ENCODE results near the gene C1orf198.

C1orf198 gene

DNA sequence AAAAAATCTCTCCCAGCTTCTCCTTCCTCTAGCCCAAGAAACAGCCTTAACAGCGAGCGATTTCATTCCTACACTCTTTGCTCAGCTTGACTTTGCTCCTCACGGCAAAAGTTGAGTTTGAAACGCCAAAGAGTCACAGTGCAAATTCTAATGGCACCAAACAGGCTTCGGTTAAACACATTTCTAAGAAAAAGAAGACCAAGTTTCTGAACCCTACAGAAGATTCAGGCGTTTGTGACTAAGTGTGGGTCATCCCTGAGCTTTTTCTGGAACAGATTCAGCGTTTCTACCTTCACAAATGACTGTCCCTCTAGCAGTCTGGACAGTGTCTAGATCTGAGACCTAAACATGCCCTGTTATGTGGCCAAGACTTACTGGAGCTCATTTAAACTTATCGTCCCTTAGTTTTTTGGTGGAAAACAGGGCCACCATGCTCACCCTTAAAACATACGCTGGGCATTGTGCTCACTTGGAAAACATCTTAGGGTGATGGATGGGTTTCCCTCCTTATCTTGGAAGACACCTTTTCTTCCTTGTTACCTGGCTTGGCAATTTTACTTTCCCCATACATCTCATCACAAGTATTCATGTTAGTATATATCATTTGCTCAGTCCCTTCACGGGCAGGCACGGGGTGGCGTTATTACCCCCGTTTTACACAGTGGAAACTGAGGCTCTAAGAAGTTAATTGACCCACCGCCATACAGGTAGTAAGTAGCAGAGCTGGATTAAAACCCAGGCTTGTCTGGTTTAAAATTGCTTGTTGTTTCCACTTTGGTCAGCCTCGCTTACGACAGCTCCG is 1.0 kb downstream of the C1orf198 start:
- Histone ChIP-seq H4K20me1 (ENCODE audit: insufficient read depth, low read length, poor library complexity, severe bottlenecking) (peaks cover 19% of the 10 kb centered on the region), H3K9ac (ENCODE audit: low read depth, low read length, poor library complexity, severe bottlenecking) (peak overlapping the region; percentile 86), H3K27me3 (ENCODE audit: insufficient read depth, low read length, poor library complexity, severe bottlenecking) (no peaks in the 10 kb centered on the region), H3K4me3 (ENCODE audit: low read length, poor library complexity, severe bottlenecking) (peak overlapping the region; percentile 94), H3K4me2 (ENCODE audit: low read depth, low read length, poor library complexity, severe bottlenecking) (peak overlapping the region; percentile 96), H3K36me3 (ENCODE audit: insufficient read depth, low read length) (no peaks in the 10 kb centered on the region), H3K79me2 (ENCODE audit: insufficient read depth, low read length) (peaks cover 28% of the 10 kb centered on the region), H2AFZ (ENCODE audit: low read length) (peak overlapping the region; percentile 99), H3K9me2 (replicated peaks; ENCODE audit: low read depth, low read length) (no peaks in the 10 kb centered on the region), H3K9me3 (ENCODE audit: insufficient read depth, low read depth, low read length) (no peaks in the 10 kb centered on the region), H3F3A (ENCODE audit: low read depth) (no peaks in the 10 kb centered on the region), H3K4me1 (ENCODE audit: insufficient read depth, low read length, poor library complexity, severe bottlenecking) (peaks cover 56% of the 10 kb centered on the region)
- no peak for TF ChIP-seq EZH2phosphoT487 (IDR thresholded peaks at IDR 0.05; ENCODE audit: borderline replicate concordance)
- TF ChIP-seq, protein P1, sequence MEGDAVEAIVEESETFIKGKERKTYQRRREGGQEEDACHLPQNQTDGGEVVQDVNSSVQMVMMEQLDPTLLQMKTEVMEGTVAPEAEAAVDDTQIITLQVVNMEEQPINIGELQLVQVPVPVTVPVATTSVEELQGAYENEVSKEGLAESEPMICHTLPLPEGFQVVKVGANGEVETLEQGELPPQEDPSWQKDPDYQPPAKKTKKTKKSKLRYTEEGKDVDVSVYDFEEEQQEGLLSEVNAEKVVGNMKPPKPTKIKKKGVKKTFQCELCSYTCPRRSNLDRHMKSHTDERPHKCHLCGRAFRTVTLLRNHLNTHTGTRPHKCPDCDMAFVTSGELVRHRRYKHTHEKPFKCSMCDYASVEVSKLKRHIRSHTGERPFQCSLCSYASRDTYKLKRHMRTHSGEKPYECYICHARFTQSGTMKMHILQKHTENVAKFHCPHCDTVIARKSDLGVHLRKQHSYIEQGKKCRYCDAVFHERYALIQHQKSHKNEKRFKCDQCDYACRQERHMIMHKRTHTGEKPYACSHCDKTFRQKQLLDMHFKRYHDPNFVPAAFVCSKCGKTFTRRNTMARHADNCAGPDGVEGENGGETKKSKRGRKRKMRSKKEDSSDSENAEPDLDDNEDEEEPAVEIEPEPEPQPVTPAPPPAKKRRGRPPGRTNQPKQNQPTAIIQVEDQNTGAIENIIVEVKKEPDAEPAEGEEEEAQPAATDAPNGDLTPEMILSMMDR (conservative IDR thresholded peaks at IDR 0.05; ENCODE audit: low read length) = peak; percentile 33

DNA sequence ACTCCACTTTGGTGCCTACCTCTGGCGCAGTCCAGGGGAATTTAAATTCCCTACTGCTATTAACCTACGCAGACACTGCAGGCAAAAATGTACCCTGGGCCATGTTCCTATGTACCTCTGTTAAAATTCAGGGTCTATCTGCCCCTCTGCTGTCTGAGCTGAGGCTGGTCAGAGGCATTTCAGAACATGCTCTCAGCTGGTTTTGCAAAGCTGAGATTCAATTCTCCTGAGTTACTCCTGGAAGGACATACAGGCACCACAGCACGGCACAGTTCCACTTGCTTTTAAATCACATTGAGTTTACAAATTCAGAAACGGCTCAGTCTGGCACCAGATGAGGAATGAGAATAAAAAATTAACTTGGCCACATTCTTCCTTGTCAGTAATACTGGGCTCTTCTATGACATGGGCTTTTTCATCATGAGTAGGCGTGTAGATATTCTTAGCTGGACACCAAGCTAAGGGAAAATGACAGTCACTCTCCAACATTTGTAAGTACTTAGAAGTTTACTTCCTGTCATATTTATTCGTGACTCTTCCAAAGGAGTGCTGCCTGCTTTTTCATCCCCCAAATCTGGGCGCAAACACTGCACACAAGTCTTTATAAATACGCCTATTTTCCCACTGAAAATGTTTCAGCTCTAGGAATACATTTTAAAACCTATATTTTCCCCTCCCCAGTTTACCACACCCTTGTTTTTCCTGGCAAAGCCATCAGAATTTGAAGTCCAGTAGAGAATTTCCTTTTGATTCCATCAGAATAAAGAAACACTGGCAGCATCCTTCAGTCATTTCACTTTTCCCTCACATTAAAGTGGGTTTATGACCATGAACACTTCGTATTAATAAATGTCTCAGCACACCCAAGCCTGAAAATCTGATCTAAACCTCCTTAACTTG is 1.9 kb downstream of the C1orf198 start:
- H3K9me3 ChIP-seq (ENCODE audit: insufficient read depth, low read depth, low read length) = no peaks in the 10 kb centered on the region
- no peak overlapping the region for H2AFZ ChIP-seq (ENCODE audit: low read length)
- H3F3A ChIP-seq (ENCODE audit: low read depth) = no peaks in the 10 kb centered on the region
- no peaks in the 10 kb centered on the region for H3K27me3 ChIP-seq (ENCODE audit: insufficient read depth, low read length, poor library complexity, severe bottlenecking)
- peak overlapping the region; percentile 96 for H3K4me2 ChIP-seq (ENCODE audit: low read depth, low read length, poor library complexity, severe bottlenecking)
- peaks cover 20% of the 10 kb centered on the region for H4K20me1 ChIP-seq (ENCODE audit: insufficient read depth, low read length, poor library complexity, severe bottlenecking)
- peaks cover 35% of the 10 kb centered on the region for H3K79me2 ChIP-seq (ENCODE audit: insufficient read depth, low read length)
- no peaks in the 10 kb centered on the region for H3K36me3 ChIP-seq (ENCODE audit: insufficient read depth, low read length)
- peak overlapping the region; percentile 86 for H3K9ac ChIP-seq (ENCODE audit: low read depth, low read length, poor library complexity, severe bottlenecking)
- H3K4me3 ChIP-seq (ENCODE audit: low read length, poor library complexity, severe bottlenecking) = peak overlapping the region; percentile 94
- TF ChIP-seq, protein P1 (conservative IDR thresholded peaks at IDR 0.05; ENCODE audit: low read length) = no peak
- TF ChIP-seq EZH2phosphoT487 (IDR thresholded peaks at IDR 0.05; ENCODE audit: borderline replicate concordance) = no peak
- H3K4me1 ChIP-seq (ENCODE audit: insufficient read depth, low read length, poor library complexity, severe bottlenecking) = peaks cover 56% of the 10 kb centered on the region
- H3K9me2 ChIP-seq (replicated peaks; ENCODE audit: low read depth, low read length) = no peaks in the 10 kb centered on the region

GRCh38 chr1:230865062-230865817 is 3.1 kb downstream of the C1orf198 start:
- peaks cover 41% of the 10 kb centered on the region for H3K79me2 ChIP-seq (ENCODE audit: insufficient read depth, low read length)
- H3K9me2 ChIP-seq (replicated peaks; ENCODE audit: low read depth, low read length) = no peaks in the 10 kb centered on the region
- H3K4me3 ChIP-seq (ENCODE audit: low read length, poor library complexity, severe bottlenecking) = peak overlapping the region; percentile 16
- H3K9me3 ChIP-seq (ENCODE audit: insufficient read depth, low read depth, low read length) = no peaks in the 10 kb centered on the region
- peak overlapping the region; percentile 96 for H3K4me2 ChIP-seq (ENCODE audit: low read depth, low read length, poor library complexity, severe bottlenecking)
- no peaks in the 10 kb centered on the region for H3K27me3 ChIP-seq (ENCODE audit: insufficient read depth, low read length, poor library complexity, severe bottlenecking)
- H3K36me3 ChIP-seq (ENCODE audit: insufficient read depth, low read length) = no peaks in the 10 kb centered on the region
- no peak for TF ChIP-seq EZH2phosphoT487 (IDR thresholded peaks at IDR 0.05; ENCODE audit: borderline replicate concordance)
- TF ChIP-seq, protein P1 (conservative IDR thresholded peaks at IDR 0.05; ENCODE audit: low read length) = no peak
- no peak overlapping the region for H2AFZ ChIP-seq (ENCODE audit: low read length)
- peaks cover 24% of the 10 kb centered on the region for H4K20me1 ChIP-seq (ENCODE audit: insufficient read depth, low read length, poor library complexity, severe bottlenecking)
- H3F3A ChIP-seq (ENCODE audit: low read depth) = no peaks in the 10 kb centered on the region
- H3K9ac ChIP-seq (ENCODE audit: low read depth, low read length, poor library complexity, severe bottlenecking) = no peak overlapping the region
- H3K4me1 ChIP-seq (ENCODE audit: insufficient read depth, low read length, poor library complexity, severe bottlenecking) = peaks cover 56% of the 10 kb centered on the region

Data from Loucy (cell line).